ENCODE data around the gene PRAMEF26. TPM values are rescaled to one million over a fixed set of nuclear protein-coding genes. Genes with fewer than 3 reads are reported as not detected.
"Not testable (repeated sequence)": the region's sequence is repeated elsewhere in the genome, so short reads cannot be mapped to it uniquely, and the experiment has no call there.

PRAMEF26 gene
- total RNA-seq: not detected
- not detected for polyA plus RNA-seq
- total RNA-seq: not detected

- H3K4me1 ChIP-seq (ENCODE audit: control insufficient read depth in 2 of 2, insufficient read depth in 2 of 2, low read length in 2 of 2); H3K4me3 Mint-ChIP-seq: not testable (repeated sequence)
Measured at GRCh38 chr1:13155909-13156308, at the start of gene PRAMEF26. PRAMEF26 (minus strand) TSS chr1:13156009; CDS start chr1:13153095, 2,914 bp downstream.

DNA sequence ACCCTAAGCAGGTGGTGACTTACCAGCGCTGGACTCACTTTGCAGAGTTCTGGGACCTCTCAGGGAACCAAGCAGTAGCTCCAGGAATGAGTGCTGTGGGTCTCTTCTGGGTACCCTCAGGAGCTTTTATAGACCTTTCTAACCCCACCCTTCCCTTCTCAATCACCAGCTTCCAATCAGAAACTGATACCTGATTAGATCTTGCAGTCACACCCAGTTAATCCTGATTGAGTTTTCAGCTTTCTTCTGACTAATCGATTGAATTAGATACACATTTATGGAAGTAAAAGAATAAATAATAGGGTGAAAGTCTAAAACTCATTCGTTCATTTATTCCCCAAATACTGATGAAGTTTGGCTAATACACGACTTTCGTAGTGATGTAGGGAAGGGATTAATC is 45.5 kb upstream of the PRAMEF26 start, which contains the start of gene PRAMEF13:
PRAMEF13 (minus strand) TSS at position 101 of the 400 bp plus-strand sequence. CDS start 1,820 bp downstream, outside the sequence.
- H3K36me3 ChIP-seq (ENCODE audit: control insufficient read depth in 2 of 3, insufficient read depth in 3 of 3, low read length in 3 of 3); H3K27me3 Mint-ChIP-seq; H3K4me1 Mint-ChIP-seq; H3K27ac ChIP-seq (ENCODE audit: low read depth, low read length); DNase-seq; H3K27me3 ChIP-seq (ENCODE audit: control insufficient read depth in 2 of 2, insufficient read depth in 2 of 2, low read length in 2 of 2); H3K36me3 Mint-ChIP-seq; H3K4me1 ChIP-seq (ENCODE audit: control insufficient read depth in 2 of 2, insufficient read depth in 2 of 2, low read length in 2 of 2); H3K27ac Mint-ChIP-seq; POLR2A ChIA-PET; H3K9me3 Mint-ChIP-seq; H3K4me3 Mint-ChIP-seq; ATAC-seq; CTCF ChIA-PET; H3K9me3 ChIP-seq (ENCODE audit: control insufficient read depth in 2 of 3, low read length in 3 of 3); H3K4me3 ChIP-seq (ENCODE audit: low read length); intact Hi-C loops (cut with micrococcal nuclease): not testable (repeated sequence)

More at GRCh38 chr1:13155909-13156308, at the start of gene PRAMEF26:
- H3K4me1 Mint-ChIP-seq; POLR2A ChIA-PET; H3K36me3 ChIP-seq (ENCODE audit: control insufficient read depth in 2 of 3, insufficient read depth in 3 of 3, low read length in 3 of 3); H3K4me3 ChIP-seq (ENCODE audit: low read length); CTCF ChIA-PET; H3K9me3 Mint-ChIP-seq; H3K27ac Mint-ChIP-seq; H3K27me3 ChIP-seq (ENCODE audit: control insufficient read depth in 2 of 2, insufficient read depth in 2 of 2, low read length in 2 of 2); intact Hi-C loops (cut with micrococcal nuclease); H3K9me3 ChIP-seq (ENCODE audit: control insufficient read depth in 2 of 3, low read length in 3 of 3); H3K36me3 Mint-ChIP-seq; H3K27ac ChIP-seq (ENCODE audit: low read depth, low read length); H3K27me3 Mint-ChIP-seq; DNase-seq; ATAC-seq: not testable (repeated sequence)

- ATAC-seq; H3K4me1 ChIP-seq (ENCODE audit: control insufficient read depth in 2 of 2, insufficient read depth in 2 of 2, low read length in 2 of 2); H3K9me3 Mint-ChIP-seq; H3K4me3 ChIP-seq (ENCODE audit: low read length); intact Hi-C loops (cut with micrococcal nuclease); H3K9me3 ChIP-seq (ENCODE audit: control insufficient read depth in 2 of 3, low read length in 3 of 3); H3K36me3 Mint-ChIP-seq; H3K4me1 Mint-ChIP-seq; CTCF ChIA-PET; H3K27me3 Mint-ChIP-seq; H3K36me3 ChIP-seq (ENCODE audit: control insufficient read depth in 2 of 3, insufficient read depth in 3 of 3, low read length in 3 of 3); DNase-seq; H3K27me3 ChIP-seq (ENCODE audit: control insufficient read depth in 2 of 2, insufficient read depth in 2 of 2, low read length in 2 of 2); H3K27ac Mint-ChIP-seq; H3K27ac ChIP-seq (ENCODE audit: low read depth, low read length); POLR2A ChIA-PET; H3K4me3 Mint-ChIP-seq: not testable (repeated sequence)
Measured at GRCh38 chr1:13171548-13171947, 15.7 kb upstream of the PRAMEF26 start, which contains the start of gene PRAMEF9. PRAMEF9 (plus strand) TSS chr1:13171848; CDS start chr1:13175281, 3,433 bp downstream.

DNA sequence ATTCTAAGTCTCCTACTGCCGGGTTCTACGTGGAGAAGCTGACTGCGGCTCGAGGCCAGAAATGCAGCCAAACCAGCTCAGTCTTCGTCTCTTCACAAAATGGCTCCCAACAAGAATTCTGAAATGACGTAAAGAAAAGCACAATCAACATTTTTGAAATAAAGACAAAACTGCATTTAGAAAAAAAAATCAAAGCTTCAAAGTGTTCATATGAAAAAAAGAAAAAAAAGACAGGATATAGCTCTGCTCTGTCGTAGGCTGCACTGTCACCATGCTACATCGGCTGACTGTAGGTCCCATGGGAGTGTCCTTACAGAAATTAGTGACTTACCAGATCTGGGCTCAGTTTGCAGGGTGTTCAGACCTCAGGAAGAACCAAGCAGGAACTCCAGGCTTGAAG is 9.7 kb upstream of the PRAMEF26 start, which contains the start of gene HNRNPCL4:
HNRNPCL4 (minus strand) TSS at position 101 of the 400 bp plus-strand sequence. CDS start 164 bp downstream, outside the sequence.
- H3K27ac ChIP-seq (ENCODE audit: low read depth, low read length); H3K27me3 ChIP-seq (ENCODE audit: control insufficient read depth in 2 of 2, insufficient read depth in 2 of 2, low read length in 2 of 2); H3K9me3 Mint-ChIP-seq; POLR2A ChIA-PET; H3K4me3 ChIP-seq (ENCODE audit: low read length); H3K9me3 ChIP-seq (ENCODE audit: control insufficient read depth in 2 of 3, low read length in 3 of 3); H3K4me1 Mint-ChIP-seq; H3K27me3 Mint-ChIP-seq; H3K27ac Mint-ChIP-seq; H3K36me3 ChIP-seq (ENCODE audit: control insufficient read depth in 2 of 3, insufficient read depth in 3 of 3, low read length in 3 of 3); ATAC-seq; CTCF ChIA-PET; H3K36me3 Mint-ChIP-seq; H3K4me1 ChIP-seq (ENCODE audit: control insufficient read depth in 2 of 2, insufficient read depth in 2 of 2, low read length in 2 of 2); intact Hi-C loops (cut with micrococcal nuclease); H3K4me3 Mint-ChIP-seq; DNase-seq: not testable (repeated sequence)

DNA sequence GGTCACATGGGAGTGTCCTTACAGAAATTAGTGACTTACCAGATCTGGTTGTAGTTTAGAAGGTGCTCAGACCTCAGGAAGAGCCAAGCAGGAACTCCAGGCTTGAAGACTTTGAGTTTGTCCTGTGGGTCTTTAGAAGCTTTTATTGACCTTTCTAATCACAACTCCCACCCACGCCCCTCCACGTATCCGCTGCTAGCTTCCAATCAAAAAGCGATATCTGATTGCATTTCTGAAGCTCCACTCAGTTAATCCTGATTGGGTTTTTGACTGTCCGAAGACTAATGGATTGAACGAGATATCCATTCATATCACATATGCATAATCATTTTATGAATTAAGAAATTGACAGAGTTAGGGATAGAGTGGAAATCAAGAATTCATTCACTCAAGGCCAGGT is 39.1 kb downstream of the PRAMEF26 start, which contains the start of gene HNRNPCL2:
HNRNPCL2 (minus strand) TSS at position 101 of the 400 bp plus-strand sequence. CDS start 454 bp downstream, outside the sequence.
- H3K4me1 ChIP-seq (ENCODE audit: control insufficient read depth in 2 of 2, insufficient read depth in 2 of 2, low read length in 2 of 2); DNase-seq; H3K27ac ChIP-seq (ENCODE audit: low read depth, low read length); H3K9me3 Mint-ChIP-seq; H3K27me3 ChIP-seq (ENCODE audit: control insufficient read depth in 2 of 2, insufficient read depth in 2 of 2, low read length in 2 of 2); H3K36me3 Mint-ChIP-seq; H3K4me1 Mint-ChIP-seq; H3K4me3 ChIP-seq (ENCODE audit: low read length); ATAC-seq; H3K9me3 ChIP-seq (ENCODE audit: control insufficient read depth in 2 of 3, low read length in 3 of 3); H3K4me3 Mint-ChIP-seq; intact Hi-C loops (cut with micrococcal nuclease); CTCF ChIA-PET; POLR2A ChIA-PET; H3K36me3 ChIP-seq (ENCODE audit: control insufficient read depth in 2 of 3, insufficient read depth in 3 of 3, low read length in 3 of 3); H3K27ac Mint-ChIP-seq: not testable (repeated sequence)
- peaks cover 0 to 16% (median 8%) of the 10 kb centered on the region in 5 donors for H3K27me3 Mint-ChIP-seq

Other genes with a start within 250 kb of the PRAMEF26 start
- not detected for gene PRAMEF7, start 239.4 kb downstream of the PRAMEF26 start, total RNA-seq
- not detected for gene PRAMEF7, start 239.4 kb downstream of the PRAMEF26 start, polyA plus RNA-seq
- not detected for gene PRAMEF6, start 208.4 kb downstream of the PRAMEF26 start, total RNA-seq
- not detected for gene PRAMEF6, start 208.4 kb downstream of the PRAMEF26 start, polyA plus RNA-seq
- gene PRAMEF27, start 99.4 kb downstream of the PRAMEF26 start, total RNA-seq: not detected
- not detected for gene PRAMEF27, start 99.4 kb downstream of the PRAMEF26 start, polyA plus RNA-seq
- not detected for gene HNRNPCL3, start 95.2 kb downstream of the PRAMEF26 start, total RNA-seq
- not detected for gene HNRNPCL3, start 95.2 kb downstream of the PRAMEF26 start, polyA plus RNA-seq
- gene PRAMEF25, start 85.2 kb downstream of the PRAMEF26 start, total RNA-seq: not detected
- gene PRAMEF25, start 85.2 kb downstream of the PRAMEF26 start, polyA plus RNA-seq: not detected
- gene HNRNPCL2, start 39.2 kb downstream of the PRAMEF26 start, total RNA-seq: not detected
- not detected for gene HNRNPCL2, start 39.2 kb downstream of the PRAMEF26 start, polyA plus RNA-seq
- gene HNRNPCL4, start 9.6 kb upstream of the PRAMEF26 start, total RNA-seq: not detected
- not detected for gene HNRNPCL4, start 9.6 kb upstream of the PRAMEF26 start, polyA plus RNA-seq
- not detected for gene PRAMEF9, start 15.8 kb upstream of the PRAMEF26 start, total RNA-seq
- not detected for gene PRAMEF9, start 15.8 kb upstream of the PRAMEF26 start, polyA plus RNA-seq
- gene PRAMEF13, start 45.4 kb upstream of the PRAMEF26 start, total RNA-seq: not detected
- not detected for gene PRAMEF13, start 45.4 kb upstream of the PRAMEF26 start, polyA plus RNA-seq
- not detected for gene PRAMEF18, start 70.1 kb upstream of the PRAMEF26 start, total RNA-seq
- not detected for gene PRAMEF18, start 70.1 kb upstream of the PRAMEF26 start, polyA plus RNA-seq
- not detected for gene PRAMEF5, start 98.2 kb upstream of the PRAMEF26 start, total RNA-seq
- not detected for gene PRAMEF5, start 98.2 kb upstream of the PRAMEF26 start, polyA plus RNA-seq
- gene PRAMEF8, start 129.1 kb upstream of the PRAMEF26 start, total RNA-seq: not detected
- gene PRAMEF8, start 129.1 kb upstream of the PRAMEF26 start, polyA plus RNA-seq: not detected
- gene PRAMEF33, start 147.5 kb upstream of the PRAMEF26 start, total RNA-seq: not detected
- gene PRAMEF33, start 147.5 kb upstream of the PRAMEF26 start, polyA plus RNA-seq: not detected
- not detected for gene PRAMEF15, start 159.6 kb upstream of the PRAMEF26 start, total RNA-seq
- gene PRAMEF15, start 159.6 kb upstream of the PRAMEF26 start, polyA plus RNA-seq: not detected
- not detected for gene PRAMEF14, start 191.1 kb upstream of the PRAMEF26 start, total RNA-seq
- gene PRAMEF14, start 191.1 kb upstream of the PRAMEF26 start, polyA plus RNA-seq: not detected
- not detected for gene PRAMEF19, start 215.9 kb upstream of the PRAMEF26 start, total RNA-seq
- not detected for gene PRAMEF19, start 215.9 kb upstream of the PRAMEF26 start, polyA plus RNA-seq
- not detected for gene PRAMEF17, start 233.6 kb upstream of the PRAMEF26 start, total RNA-seq
- gene PRAMEF17, start 233.6 kb upstream of the PRAMEF26 start, polyA plus RNA-seq: not detected